ENCODE data around the gene SIGLEC8. TPM values are rescaled to one million over a fixed set of nuclear protein-coding genes. Genes with fewer than 3 reads are reported as not detected.

Gene SIGLEC8
- not detected for total RNA-seq (2021; ENCODE audit: unreplicated experiment)
- not detected in 2 replicates for polyA plus RNA-seq (2012)
- Bru-seq, nascent RNA = not detected
- not detected for BruChase-seq, experiment 1, labeled RNA remaining after a 6-hour chase
- BruChase-seq, experiment 2, labeled RNA remaining after a 2-hour chase = not detected
- long read RNA-seq = 0 reads

- H4K20me1 ChIP-seq (ENCODE audit: insufficient read depth) = no peaks in the 10 kb centered on the region
- POLR2A ChIA-PET = no interaction called here
- no peak within 1 kb of the TSS for H2AFZ ChIP-seq (ENCODE audit: low read depth, low read length, poor library complexity, severe bottlenecking)
- ATAC-seq (no peak), DNase-seq (ENCODE audit: low read depth, low spot score) (no peak)
- no peak within 1 kb of the TSS for H3K4me3 ChIP-seq (replicated peaks in 1 of 2; ENCODE audit: low read depth in 1 of 2, low read length in 2 of 2)
- H3K36me3 ChIP-seq (ENCODE audit: control insufficient read depth in 1 of 2, insufficient read depth in 2 of 2, low read length in 2 of 2) = no peaks in the 10 kb centered on the region
- CTCF ChIA-PET = no interaction called here
- H3K27me3 ChIP-seq (ENCODE audit: insufficient read depth, low read length) = no peaks in the 10 kb centered on the region
- H3K79me2 ChIP-seq (ENCODE audit: insufficient read depth, low read length) = no peaks in the 10 kb centered on the region
- H3K9ac ChIP-seq (ENCODE audit: low read length) = no peak within 1 kb of the TSS
- TF ChIP-seq CEBPB (IDR thresholded peaks at IDR 0.05; ENCODE audit: low read depth) (no peak), ZFX (IDR thresholded peaks at IDR 0.05) (no peak), ATF3 (IDR thresholded peaks at IDR 0.05) (no peak), ELF1 (IDR thresholded peaks at IDR 0.05; ENCODE audit: borderline replicate concordance, low read depth) (no peak), MAX (IDR thresholded peaks at IDR 0.05) (no peak), SIN3A (IDR thresholded peaks at IDR 0.05; ENCODE audit: low read depth) (no peak), REST (IDR thresholded peaks at IDR 0.05; ENCODE audit: low read depth) (no peak), SRF (IDR thresholded peaks at IDR 0.05; ENCODE audit: low read depth) (no peak), FOSL1 (IDR thresholded peaks at IDR 0.05; ENCODE audit: low read depth) (no peak), POLR2A (IDR thresholded peaks at IDR 0.05; ENCODE audit: borderline replicate concordance, extremely low read depth, insufficient read depth, insufficient read length) (no peak), TCF7L2 (IDR thresholded peaks at IDR 0.05; ENCODE audit: borderline replicate concordance, extremely low read depth, insufficient read depth, insufficient read length) (no peak), EZH2 (IDR thresholded peaks at IDR 0.05) (no peak), ZNF274 (IDR thresholded peaks at IDR 0.05; ENCODE audit: low read depth, low read length) (no peak), EZH2phosphoT487 (IDR thresholded peaks at IDR 0.05; ENCODE audit: borderline replicate concordance) (no peak), SP1 (IDR thresholded peaks at IDR 0.05; ENCODE audit: low read depth) (no peak), YY1 (IDR thresholded peaks at IDR 0.05; ENCODE audit: extremely low read depth, insufficient replicate concordance, low read depth, low read length) (no peak)
- TF ChIP-seq, protein P1, sequence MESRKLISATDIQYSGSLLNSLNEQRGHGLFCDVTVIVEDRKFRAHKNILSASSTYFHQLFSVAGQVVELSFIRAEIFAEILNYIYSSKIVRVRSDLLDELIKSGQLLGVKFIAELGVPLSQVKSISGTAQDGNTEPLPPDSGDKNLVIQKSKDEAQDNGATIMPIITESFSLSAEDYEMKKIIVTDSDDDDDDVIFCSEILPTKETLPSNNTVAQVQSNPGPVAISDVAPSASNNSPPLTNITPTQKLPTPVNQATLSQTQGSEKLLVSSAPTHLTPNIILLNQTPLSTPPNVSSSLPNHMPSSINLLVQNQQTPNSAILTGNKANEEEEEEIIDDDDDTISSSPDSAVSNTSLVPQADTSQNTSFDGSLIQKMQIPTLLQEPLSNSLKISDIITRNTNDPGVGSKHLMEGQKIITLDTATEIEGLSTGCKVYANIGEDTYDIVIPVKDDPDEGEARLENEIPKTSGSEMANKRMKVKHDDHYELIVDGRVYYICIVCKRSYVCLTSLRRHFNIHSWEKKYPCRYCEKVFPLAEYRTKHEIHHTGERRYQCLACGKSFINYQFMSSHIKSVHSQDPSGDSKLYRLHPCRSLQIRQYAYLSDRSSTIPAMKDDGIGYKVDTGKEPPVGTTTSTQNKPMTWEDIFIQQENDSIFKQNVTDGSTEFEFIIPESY (IDR thresholded peaks at IDR 0.05; ENCODE audit: extremely low read depth, insufficient replicate concordance, low read length) = no peak
- no peaks in the 10 kb centered on the region for H3K9me2 ChIP-seq (ENCODE audit: insufficient read depth)
- no TSS peak for BruUV-seq (replicated peaks)
- H3K4me1 ChIP-seq (ENCODE audit: control insufficient read depth in 1 of 2, insufficient read depth in 2 of 2, low read length in 2 of 2) = no peaks in the 10 kb centered on the region
- no peak within 1 kb of the TSS for H3K4me2 ChIP-seq (ENCODE audit: low read length)
- H3K9me3 ChIP-seq (ENCODE audit: control insufficient read depth in 1 of 2, insufficient read depth in 1 of 2, low read depth in 1 of 2, low read length in 2 of 2) = no peaks in the 10 kb centered on the region
- RAD21 ChIA-PET (ENCODE audit: low non-redundant PET in 1 of 2, low total read pairs in 2 of 2, uncharacterized antibody in 2 of 2, unreplicated experiment in 2 of 2) = no interaction called here
- intact Hi-C loops (cut with micrococcal nuclease) = no loop called here
- H3K27ac ChIP-seq (ENCODE audit: low read depth, low read length) = no peak within 1 kb of the TSS
Observed at GRCh38 chr19:51458051-51458645, at the start of gene SIGLEC8. Gene SIGLEC8 (minus strand): TSS chr19:51458454. CDS start chr19:51458387, 67 bp downstream.
